DOHH2 (cell line): Measurements from ENCODE around the gene EFNB1.

Experiments used
- CTCF ChIP-seq: fragments of 200-600 bp; sonication (generic); IDR thresholded peaks from one replicate; pipeline ENCODE4 v1.5.1; 2014; ENCODE audit warnings: antibody characterized with exemption, mild to moderate bottlenecking, low read depth, low read length; ENCODE audit not compliant: poor library complexity, severe bottlenecking
- EZH2phosphoT487 ChIP-seq: fragments of 200-600 bp; sonication (generic); IDR thresholded peaks from 2 replicates; pipeline ENCODE4 v1.6.1; 2017; ENCODE audit warnings: borderline replicate concordance, mild to moderate bottlenecking, antibody characterized with exemption, low read length, moderate library complexity, mixed read lengths

GRCh38 chrX:68821616-68822015 lies 7.2 kb upstream of the EFNB1 start:
- no peak for TF ChIP-seq CTCF
- no peak for TF ChIP-seq EZH2phosphoT487
